C4-2B (cell line): ENCODE measurements around the gene QPRT.

ENCODE experiments used
- ZFX ChIP-seq: fragments of 450-650 bp; IDR thresholded peaks from 2 replicates; pipeline ENCODE4 v1.6.1; 2017
- TF ChIP-seq, protein P1 (sequence below): fragments of 450-650 bp; conservative IDR thresholded peaks from 2 replicates; pipeline ENCODE4 v1.5.1; 2017; ENCODE audit warnings: mild to moderate bottlenecking

DNA sequence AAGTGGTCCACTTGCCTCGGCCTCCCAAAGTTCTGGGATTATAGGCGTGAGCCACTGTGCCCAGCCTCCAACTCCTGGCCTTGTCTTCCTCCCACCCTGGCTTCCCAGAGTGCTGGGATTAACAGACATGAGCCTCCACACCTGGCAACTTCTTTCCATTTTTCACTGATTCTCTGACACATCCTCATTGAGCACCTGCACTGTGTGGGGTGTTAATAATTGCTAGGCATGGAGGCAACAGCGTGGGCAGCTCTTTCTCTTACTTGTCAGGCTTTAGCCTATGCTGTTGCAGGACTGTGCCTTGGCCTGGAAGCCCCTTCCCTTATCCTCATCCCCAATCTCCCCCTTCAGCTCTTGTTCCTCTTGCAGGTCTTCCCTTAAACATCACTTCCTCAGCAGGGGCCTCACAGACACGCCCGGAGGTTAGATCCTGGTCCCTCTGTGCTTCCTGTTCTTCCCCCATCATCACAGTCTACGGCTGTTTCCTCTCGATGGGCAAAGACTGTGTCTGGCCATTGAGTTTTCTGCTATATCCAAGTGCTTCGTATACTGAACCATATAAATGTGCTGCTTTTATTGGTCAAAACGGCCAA lies 7.9 kb downstream of the QPRT start:
- TF ChIP-seq, protein P1, sequence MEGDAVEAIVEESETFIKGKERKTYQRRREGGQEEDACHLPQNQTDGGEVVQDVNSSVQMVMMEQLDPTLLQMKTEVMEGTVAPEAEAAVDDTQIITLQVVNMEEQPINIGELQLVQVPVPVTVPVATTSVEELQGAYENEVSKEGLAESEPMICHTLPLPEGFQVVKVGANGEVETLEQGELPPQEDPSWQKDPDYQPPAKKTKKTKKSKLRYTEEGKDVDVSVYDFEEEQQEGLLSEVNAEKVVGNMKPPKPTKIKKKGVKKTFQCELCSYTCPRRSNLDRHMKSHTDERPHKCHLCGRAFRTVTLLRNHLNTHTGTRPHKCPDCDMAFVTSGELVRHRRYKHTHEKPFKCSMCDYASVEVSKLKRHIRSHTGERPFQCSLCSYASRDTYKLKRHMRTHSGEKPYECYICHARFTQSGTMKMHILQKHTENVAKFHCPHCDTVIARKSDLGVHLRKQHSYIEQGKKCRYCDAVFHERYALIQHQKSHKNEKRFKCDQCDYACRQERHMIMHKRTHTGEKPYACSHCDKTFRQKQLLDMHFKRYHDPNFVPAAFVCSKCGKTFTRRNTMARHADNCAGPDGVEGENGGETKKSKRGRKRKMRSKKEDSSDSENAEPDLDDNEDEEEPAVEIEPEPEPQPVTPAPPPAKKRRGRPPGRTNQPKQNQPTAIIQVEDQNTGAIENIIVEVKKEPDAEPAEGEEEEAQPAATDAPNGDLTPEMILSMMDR, result no peak
- TF ChIP-seq ZFX, result no peak
